Liver (tissue), 9 donors: ENCODE measurements around the gene KERA. TPM values are rescaled to one million over a fixed set of nuclear protein-coding genes. Genes with fewer than 3 reads are reported as not detected.

Experiments
- DNase-seq: peaks from one replicate; pipeline ENCODE4 v3.0.0-alpha.2; 2017; ENCODE audit warnings: low spot score
- H3K27ac ChIP-seq, 2 donors: one replicate each; pipeline ENCODE4 v1.7.0; 2013; ENCODE audit warnings: inconsistent platforms in 2 of 2, low read length in 2 of 2, control low read depth in 1 of 2, low read depth in 1 of 2, mild to moderate bottlenecking in 1 of 2
- H3K27me3 ChIP-seq, 4 donors: one replicate each; pipeline versions ENCODE4 v1.6.1 to v1.7.0; 2013; ENCODE audit warnings: low read length in 3 of 4, inconsistent platforms in 1 of 4, mild to moderate bottlenecking in 1 of 4, moderate library complexity in 1 of 4; ENCODE audit not compliant: control insufficient read depth in 4 of 4, insufficient read depth in 4 of 4
- H3K36me3 ChIP-seq, 4 donors: one replicate each; pipeline versions ENCODE4 v1.6.1 to v1.7.0; 2013; ENCODE audit warnings: low read length in 3 of 4, mild to moderate bottlenecking in 3 of 4, low read depth in 1 of 4, moderate library complexity in 1 of 4; ENCODE audit not compliant: control insufficient read depth in 4 of 4, insufficient read depth in 3 of 4
- H3K4me1 ChIP-seq, 4 donors: one replicate each; pipeline versions ENCODE4 v1.6.1 to v1.7.0; 2013; ENCODE audit warnings: low read length in 3 of 4, mild to moderate bottlenecking in 3 of 4, moderate library complexity in 1 of 4; ENCODE audit not compliant: control insufficient read depth in 4 of 4, insufficient read depth in 4 of 4
- H3K4me3 ChIP-seq, 3 donors: one replicate each; pipeline versions ENCODE4 v1.6.1 to v1.7.0; 2013; ENCODE audit warnings: low read length in 3 of 3, control low read depth in 1 of 3, low read depth in 1 of 3, mild to moderate bottlenecking in 1 of 3
- H3K9ac ChIP-seq, 2 donors: one replicate each; pipeline ENCODE4 v1.7.0; 2013; ENCODE audit warnings: low read length in 2 of 2, mild to moderate bottlenecking in 2 of 2, moderate library complexity in 2 of 2, control low read depth in 1 of 2, low read depth in 1 of 2
- H3K9me3 ChIP-seq, 4 donors: one replicate each; pipeline versions ENCODE4 v1.6.1 to v1.7.0; 2013; ENCODE audit warnings: low read length in 3 of 4; ENCODE audit not compliant: control insufficient read depth in 4 of 4
- EGR1 ChIP-seq, 2 donors: IDR thresholded peaks; 2 replicates each; pipeline ENCODE4 v1.6.1; 2016 to 2018; ENCODE audit warnings: antibody characterized with exemption in 2 of 2, low read depth in 2 of 2
- FOXA1 ChIP-seq: IDR thresholded peaks from 2 replicates; pipeline ENCODE4 v1.6.1; 2016; ENCODE audit warnings: antibody characterized with exemption
- FOXA2 ChIP-seq: IDR thresholded peaks from 2 replicates; pipeline ENCODE4 v1.6.1; 2016; ENCODE audit warnings: antibody characterized with exemption
- GABPA ChIP-seq, 2 donors: IDR thresholded peaks in 1 of 2; conservative IDR thresholded peaks in 1 of 2; 2 replicates each; pipeline ENCODE4 v1.6.1; 2016; ENCODE audit warnings: antibody characterized with exemption in 2 of 2, mild to moderate bottlenecking in 1 of 2, moderate library complexity in 1 of 2
- HNF4A ChIP-seq, 2 donors: conservative IDR thresholded peaks; 2 replicates each; pipeline ENCODE4 v1.6.1; 2016; ENCODE audit warnings: antibody characterized with exemption in 2 of 2, mild to moderate bottlenecking in 2 of 2
- HNF4G ChIP-seq: IDR thresholded peaks from 2 replicates; pipeline ENCODE4 v1.6.1; 2016; ENCODE audit warnings: antibody characterized with exemption
- JUND ChIP-seq, 2 donors: IDR thresholded peaks; 2 replicates each; pipeline ENCODE4 v1.6.1; 2016; ENCODE audit warnings: antibody characterized with exemption in 2 of 2
- NR2F2 ChIP-seq: IDR thresholded peaks from 2 replicates; pipeline ENCODE4 v1.6.1; 2016; ENCODE audit warnings: antibody characterized with exemption
- RAD21 ChIP-seq, 2 donors: IDR thresholded peaks; 2 replicates each; pipeline ENCODE4 v1.6.1; 2016; ENCODE audit warnings: antibody characterized with exemption in 2 of 2, mild to moderate bottlenecking in 2 of 2
- RXRA ChIP-seq, 2 donors: IDR thresholded peaks; 2 replicates each; pipeline ENCODE4 v1.6.1; 2017 to 2018; ENCODE audit warnings: antibody characterized with exemption in 2 of 2, mild to moderate bottlenecking in 1 of 2
- SP1 ChIP-seq: IDR thresholded peaks from 2 replicates; pipeline ENCODE4 v1.6.1; 2018; ENCODE audit warnings: antibody characterized with exemption, mild to moderate bottlenecking
- TAF1 ChIP-seq: conservative IDR thresholded peaks from 2 replicates; pipeline ENCODE4 v1.6.1; 2016; ENCODE audit warnings: antibody characterized with exemption, mild to moderate bottlenecking
- YY1 ChIP-seq: IDR thresholded peaks from 2 replicates; pipeline ENCODE4 v1.6.1; 2016; ENCODE audit warnings: antibody characterized with exemption, mild to moderate bottlenecking
- WGBS: extraction: QIAGEN DNeasy Blood & Tissue Kit; methylation state at CpG from one replicate; pipeline ENCODE4 v1.1.7; 2013; 5-methylcytosine and 5-hydroxymethylcytosine counted together
- polyA plus RNA-seq, 2 donors: library from polyadenylated mRNA; stranded (reverse) in 1 of 2; unstranded in 1 of 2; fragments of 200-250 nt in 1 of 2; fragments of >200 nt in 1 of 2; fragmentation: Nextera tagmentation in 1 of 2; extraction: Ambion mirVana in 1 of 2; gene quantifications; one replicate each; pipeline versions ENCODE4 v1.2.1 to v1.2.3, GENCODE V29; 2013 to 2015
- total RNA-seq, 2 donors: library from RNA; depleted of rRNA; stranded (reverse); fragments of >200 nt; gene quantifications; one replicate each; pipeline ENCODE4 v1.2.3, GENCODE V29; 2014
- TF ChIP-seq, protein P1 (sequence below): IDR thresholded peaks from 2 replicates; pipeline ENCODE4 v1.6.1; 2016; ENCODE audit warnings: antibody characterized with exemption, mild to moderate bottlenecking
- TF ChIP-seq, protein P2 (sequence below): IDR thresholded peaks from 2 replicates; pipeline ENCODE4 v1.6.1; 2016; ENCODE audit warnings: antibody characterized with exemption
- TF ChIP-seq, protein P3 (sequence below): IDR thresholded peaks from 2 replicates; pipeline ENCODE4 v1.6.1; 2016; ENCODE audit warnings: antibody characterized with exemption
- TF ChIP-seq, protein P4 (sequence below): IDR thresholded peaks from 2 replicates; pipeline ENCODE4 v1.6.1; 2016; ENCODE audit warnings: antibody characterized with exemption
- donor health status: healthy.
- donor health status: healthy.
- donor health status: healthy.
- donor health status: healthy.
- donor health status: healthy.

Gene KERA
- total and polyA plus RNA-seq, 4 donors = not detected

DNA sequence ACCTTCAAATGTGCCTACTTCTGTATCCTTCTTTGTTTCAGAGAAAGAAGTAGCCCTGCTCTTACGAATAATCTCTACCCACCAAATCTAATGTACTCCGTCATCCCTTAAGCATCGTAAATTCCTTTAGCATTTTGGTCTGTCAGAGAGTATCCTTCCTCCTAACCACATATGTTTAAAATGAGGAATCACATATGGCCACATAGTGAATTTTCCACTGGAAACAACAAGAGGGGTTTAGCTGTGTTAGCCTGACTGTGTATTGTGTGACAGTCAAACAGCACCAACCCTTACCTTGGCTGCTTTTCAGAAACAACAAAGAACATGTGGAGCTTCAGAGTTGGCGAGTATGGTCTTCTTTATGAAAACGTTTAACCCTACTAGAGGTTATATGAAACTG lies 48.0 kb upstream of the KERA start:
- no peak for DNase-seq
- Histone ChIP-seq H3K9ac (no peak overlapping the region), H3K27ac (no peak overlapping the region), H3K9me3 (no peaks in the 10 kb centered on the region), H3K4me1 (no peaks in the 10 kb centered on the region), H3K27me3 (no peaks in the 10 kb centered on the region), H3K36me3 (no peaks in the 10 kb centered on the region), H3K4me3 (no peak overlapping the region)
- TF ChIP-seq EGR1 (IDR thresholded peaks at IDR 0.05; ENCODE audit: low read depth in 2 of 2) = no peak
- TF ChIP-seq YY1 = no peak
- TF ChIP-seq, protein P1, sequence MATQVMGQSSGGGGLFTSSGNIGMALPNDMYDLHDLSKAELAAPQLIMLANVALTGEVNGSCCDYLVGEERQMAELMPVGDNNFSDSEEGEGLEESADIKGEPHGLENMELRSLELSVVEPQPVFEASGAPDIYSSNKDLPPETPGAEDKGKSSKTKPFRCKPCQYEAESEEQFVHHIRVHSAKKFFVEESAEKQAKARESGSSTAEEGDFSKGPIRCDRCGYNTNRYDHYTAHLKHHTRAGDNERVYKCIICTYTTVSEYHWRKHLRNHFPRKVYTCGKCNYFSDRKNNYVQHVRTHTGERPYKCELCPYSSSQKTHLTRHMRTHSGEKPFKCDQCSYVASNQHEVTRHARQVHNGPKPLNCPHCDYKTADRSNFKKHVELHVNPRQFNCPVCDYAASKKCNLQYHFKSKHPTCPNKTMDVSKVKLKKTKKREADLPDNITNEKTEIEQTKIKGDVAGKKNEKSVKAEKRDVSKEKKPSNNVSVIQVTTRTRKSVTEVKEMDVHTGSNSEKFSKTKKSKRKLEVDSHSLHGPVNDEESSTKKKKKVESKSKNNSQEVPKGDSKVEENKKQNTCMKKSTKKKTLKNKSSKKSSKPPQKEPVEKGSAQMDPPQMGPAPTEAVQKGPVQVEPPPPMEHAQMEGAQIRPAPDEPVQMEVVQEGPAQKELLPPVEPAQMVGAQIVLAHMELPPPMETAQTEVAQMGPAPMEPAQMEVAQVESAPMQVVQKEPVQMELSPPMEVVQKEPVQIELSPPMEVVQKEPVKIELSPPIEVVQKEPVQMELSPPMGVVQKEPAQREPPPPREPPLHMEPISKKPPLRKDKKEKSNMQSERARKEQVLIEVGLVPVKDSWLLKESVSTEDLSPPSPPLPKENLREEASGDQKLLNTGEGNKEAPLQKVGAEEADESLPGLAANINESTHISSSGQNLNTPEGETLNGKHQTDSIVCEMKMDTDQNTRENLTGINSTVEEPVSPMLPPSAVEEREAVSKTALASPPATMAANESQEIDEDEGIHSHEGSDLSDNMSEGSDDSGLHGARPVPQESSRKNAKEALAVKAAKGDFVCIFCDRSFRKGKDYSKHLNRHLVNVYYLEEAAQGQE = no peak
- TF ChIP-seq, protein P2, sequence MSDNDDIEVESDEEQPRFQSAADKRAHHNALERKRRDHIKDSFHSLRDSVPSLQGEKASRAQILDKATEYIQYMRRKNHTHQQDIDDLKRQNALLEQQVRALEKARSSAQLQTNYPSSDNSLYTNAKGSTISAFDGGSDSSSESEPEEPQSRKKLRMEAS = no peak
- TF ChIP-seq, protein P3, sequence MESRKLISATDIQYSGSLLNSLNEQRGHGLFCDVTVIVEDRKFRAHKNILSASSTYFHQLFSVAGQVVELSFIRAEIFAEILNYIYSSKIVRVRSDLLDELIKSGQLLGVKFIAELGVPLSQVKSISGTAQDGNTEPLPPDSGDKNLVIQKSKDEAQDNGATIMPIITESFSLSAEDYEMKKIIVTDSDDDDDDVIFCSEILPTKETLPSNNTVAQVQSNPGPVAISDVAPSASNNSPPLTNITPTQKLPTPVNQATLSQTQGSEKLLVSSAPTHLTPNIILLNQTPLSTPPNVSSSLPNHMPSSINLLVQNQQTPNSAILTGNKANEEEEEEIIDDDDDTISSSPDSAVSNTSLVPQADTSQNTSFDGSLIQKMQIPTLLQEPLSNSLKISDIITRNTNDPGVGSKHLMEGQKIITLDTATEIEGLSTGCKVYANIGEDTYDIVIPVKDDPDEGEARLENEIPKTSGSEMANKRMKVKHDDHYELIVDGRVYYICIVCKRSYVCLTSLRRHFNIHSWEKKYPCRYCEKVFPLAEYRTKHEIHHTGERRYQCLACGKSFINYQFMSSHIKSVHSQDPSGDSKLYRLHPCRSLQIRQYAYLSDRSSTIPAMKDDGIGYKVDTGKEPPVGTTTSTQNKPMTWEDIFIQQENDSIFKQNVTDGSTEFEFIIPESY = no peak
- TF ChIP-seq RAD21 (IDR thresholded peaks at IDR 0.05) = no peak
- TF ChIP-seq GABPA (IDR thresholded peaks at IDR 0.05 in 1 of 2, conservative IDR thresholded peaks at IDR 0.05 in 1 of 2) = no peak
- WGBS = 79% methylated on average over 5 of the region's 5 CpGs

DNA sequence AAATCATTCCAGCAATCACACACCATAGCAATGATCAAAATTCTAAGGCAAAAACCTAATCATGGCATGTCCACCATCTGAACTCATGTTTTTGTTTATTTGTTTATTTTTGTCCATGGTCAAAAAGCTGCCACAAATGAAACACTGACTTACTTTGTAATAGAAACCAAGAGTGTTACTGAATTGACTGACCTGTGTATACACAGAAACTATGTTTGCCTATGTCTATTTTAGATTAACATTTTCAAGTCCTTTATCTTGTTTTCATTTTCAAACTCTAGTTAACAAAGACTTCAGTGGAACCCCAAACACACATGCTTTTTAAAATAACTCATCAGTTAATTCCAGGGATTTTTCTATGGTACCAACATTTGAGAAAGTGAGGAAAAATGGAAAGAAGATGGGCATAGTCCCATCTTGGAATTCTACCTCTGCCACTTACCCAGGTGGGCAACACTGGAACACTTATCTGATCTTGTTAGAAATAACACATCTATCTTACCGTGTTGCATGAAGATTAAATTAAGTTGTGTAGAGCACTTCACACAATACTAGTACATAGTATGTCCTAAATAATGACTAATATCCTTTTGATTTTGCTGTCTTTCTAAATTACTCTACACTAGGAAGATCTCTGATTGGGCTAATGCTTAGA lies 47.1 kb upstream of the KERA start:
- no peak overlapping the region for H3K4me3 ChIP-seq

More for the DNA sequence above, 47.1 kb upstream of the KERA start:
- no peak for DNase-seq
- no peaks in the 10 kb centered on the region for H3K4me1 ChIP-seq
- H3K36me3 ChIP-seq = no peaks in the 10 kb centered on the region
- WGBS = 72% methylated on average over 1 of the region's 1 CpG
- TF ChIP-seq HNF4A (conservative IDR thresholded peaks at IDR 0.05) (no peak), FOXA1 (no peak), YY1 (no peak), FOXA2 (no peak), HNF4G (no peak), RAD21 (IDR thresholded peaks at IDR 0.05) (no peak), GABPA (IDR thresholded peaks at IDR 0.05 in 1 of 2, conservative IDR thresholded peaks at IDR 0.05 in 1 of 2) (no peak), JUND (IDR thresholded peaks at IDR 0.05) (no peak), SP1 (no peak), RXRA (IDR thresholded peaks at IDR 0.05) (no peak), TAF1 (no peak), NR2F2 (no peak)
- TF ChIP-seq, protein P2 = no peak
- TF ChIP-seq, protein P1 = no peak
- TF ChIP-seq, protein P4, sequence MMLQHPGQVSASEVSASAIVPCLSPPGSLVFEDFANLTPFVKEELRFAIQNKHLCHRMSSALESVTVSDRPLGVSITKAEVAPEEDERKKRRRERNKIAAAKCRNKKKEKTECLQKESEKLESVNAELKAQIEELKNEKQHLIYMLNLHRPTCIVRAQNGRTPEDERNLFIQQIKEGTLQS = no peak
- no peak overlapping the region for H3K27ac ChIP-seq
- no peaks in the 10 kb centered on the region for H3K9me3 ChIP-seq
- no peaks in the 10 kb centered on the region for H3K27me3 ChIP-seq
- H3K9ac ChIP-seq = no peak overlapping the region
